OCI-LY1 (cell line): ENCODE results near the gene HPCAL4.

Source experiments
- EZH2 ChIP-seq: fragments of 200-600 bp; sonication (generic), shearing (Covaris generic); IDR thresholded peaks from 2 replicates; pipeline ENCODE4 v1.8.0; 2017; ENCODE audit warnings: borderline replicate concordance, mixed run types, mild to moderate bottlenecking, antibody characterized with exemption, low read length, moderate library complexity, mixed read lengths
- TF ChIP-seq, protein P1 (sequence below): fragments of 200-600 bp; sonication (generic), shearing (Covaris generic); IDR thresholded peaks from 2 replicates; pipeline ENCODE4 v1.5.1; 2017; ENCODE audit warnings: mild to moderate bottlenecking, antibody characterized with exemption, low read length, moderate library complexity, mixed read lengths

DNA sequence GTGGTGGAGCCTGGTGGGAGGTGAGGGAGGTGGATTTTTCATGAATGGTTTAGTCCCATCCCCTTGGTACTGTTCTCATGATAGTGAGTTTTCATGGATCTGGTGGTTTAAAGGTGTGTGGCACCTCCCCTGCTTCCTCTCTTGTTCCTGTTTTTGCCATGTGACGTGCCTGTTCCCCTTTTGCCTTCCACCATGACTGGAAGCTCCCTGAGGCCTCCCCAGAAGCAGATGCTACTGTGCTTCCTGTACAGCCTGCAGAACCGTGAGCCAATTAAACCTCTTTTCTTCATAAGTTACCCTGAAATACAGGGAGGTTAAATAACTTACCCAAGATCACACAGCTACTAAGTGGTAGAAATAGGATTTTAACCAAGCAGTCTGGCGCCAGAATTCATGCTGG lies 47.5 kb downstream of the HPCAL4 start:
- TF ChIP-seq, protein P1, sequence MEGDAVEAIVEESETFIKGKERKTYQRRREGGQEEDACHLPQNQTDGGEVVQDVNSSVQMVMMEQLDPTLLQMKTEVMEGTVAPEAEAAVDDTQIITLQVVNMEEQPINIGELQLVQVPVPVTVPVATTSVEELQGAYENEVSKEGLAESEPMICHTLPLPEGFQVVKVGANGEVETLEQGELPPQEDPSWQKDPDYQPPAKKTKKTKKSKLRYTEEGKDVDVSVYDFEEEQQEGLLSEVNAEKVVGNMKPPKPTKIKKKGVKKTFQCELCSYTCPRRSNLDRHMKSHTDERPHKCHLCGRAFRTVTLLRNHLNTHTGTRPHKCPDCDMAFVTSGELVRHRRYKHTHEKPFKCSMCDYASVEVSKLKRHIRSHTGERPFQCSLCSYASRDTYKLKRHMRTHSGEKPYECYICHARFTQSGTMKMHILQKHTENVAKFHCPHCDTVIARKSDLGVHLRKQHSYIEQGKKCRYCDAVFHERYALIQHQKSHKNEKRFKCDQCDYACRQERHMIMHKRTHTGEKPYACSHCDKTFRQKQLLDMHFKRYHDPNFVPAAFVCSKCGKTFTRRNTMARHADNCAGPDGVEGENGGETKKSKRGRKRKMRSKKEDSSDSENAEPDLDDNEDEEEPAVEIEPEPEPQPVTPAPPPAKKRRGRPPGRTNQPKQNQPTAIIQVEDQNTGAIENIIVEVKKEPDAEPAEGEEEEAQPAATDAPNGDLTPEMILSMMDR: no peak
- TF ChIP-seq EZH2: no peak
